AG04450 (cell line): Measurements from ENCODE around the gene TGFB1I1. TPM values are rescaled to one million over a fixed set of nuclear protein-coding genes. Genes with fewer than 3 reads are reported as not detected.

Experiments
- CTCF ChIA-PET: fragments of 300-600, 350-600 bp; formaldehyde crosslinking; extraction: SDS; loops from one replicate; lab custom pipeline; 2022; ENCODE audit warnings: antibody characterized with exemption, inconsistent platforms; lab: Charles Lee
- POLR2A ChIA-PET: fragments of 350-600 bp; formaldehyde crosslinking; extraction: SDS; loops from one replicate; lab custom pipeline; 2021; ENCODE audit warnings: antibody characterized with exemption, inconsistent platforms; lab: Yijun Ruan, JAX
- DNase-seq: peaks from one replicate; pipeline ENCODE4 v3.0.0-alpha.2; 2011; ENCODE audit warnings: low read depth, low spot score
- H3K27ac ChIP-seq: one replicate; pipeline ENCODE4 v1.5.1; 2012; ENCODE audit warnings: low read depth, low read length, control low read depth
- H3K27me3 ChIP-seq: one replicate; pipeline ENCODE4 v1.6.0; 2012; ENCODE audit warnings: low read length; ENCODE audit not compliant: control insufficient read depth, insufficient read depth
- H3K4me3 ChIP-seq: 2 replicates; pipeline ENCODE4 v1.5.1; 2011; ENCODE audit warnings: mild to moderate bottlenecking, low read depth, low read length, control low read depth
- H3K9me3 ChIP-seq: 2 replicates; pipeline ENCODE4 v1.5.1; 2012; ENCODE audit warnings: low read length; ENCODE audit not compliant: control insufficient read depth, insufficient read depth
- polyA plus RNA-seq: library from polyadenylated mRNA; depleted of rRNA; stranded (reverse); fragments of >200 nt; gene quantifications from 2 replicates; pipeline ENCODE4 v1.2.3, GENCODE V29; 2011
- TF ChIP-seq, protein P1 (sequence below): IDR thresholded peaks from 2 replicates; pipeline ENCODE4 v1.5.1; 2011; ENCODE audit warnings: low read depth, low read length, control low read depth, inconsistent platforms

TGFB1I1 gene
- polyA plus RNA-seq, 1 experiment: 42.4 TPM

DNA sequence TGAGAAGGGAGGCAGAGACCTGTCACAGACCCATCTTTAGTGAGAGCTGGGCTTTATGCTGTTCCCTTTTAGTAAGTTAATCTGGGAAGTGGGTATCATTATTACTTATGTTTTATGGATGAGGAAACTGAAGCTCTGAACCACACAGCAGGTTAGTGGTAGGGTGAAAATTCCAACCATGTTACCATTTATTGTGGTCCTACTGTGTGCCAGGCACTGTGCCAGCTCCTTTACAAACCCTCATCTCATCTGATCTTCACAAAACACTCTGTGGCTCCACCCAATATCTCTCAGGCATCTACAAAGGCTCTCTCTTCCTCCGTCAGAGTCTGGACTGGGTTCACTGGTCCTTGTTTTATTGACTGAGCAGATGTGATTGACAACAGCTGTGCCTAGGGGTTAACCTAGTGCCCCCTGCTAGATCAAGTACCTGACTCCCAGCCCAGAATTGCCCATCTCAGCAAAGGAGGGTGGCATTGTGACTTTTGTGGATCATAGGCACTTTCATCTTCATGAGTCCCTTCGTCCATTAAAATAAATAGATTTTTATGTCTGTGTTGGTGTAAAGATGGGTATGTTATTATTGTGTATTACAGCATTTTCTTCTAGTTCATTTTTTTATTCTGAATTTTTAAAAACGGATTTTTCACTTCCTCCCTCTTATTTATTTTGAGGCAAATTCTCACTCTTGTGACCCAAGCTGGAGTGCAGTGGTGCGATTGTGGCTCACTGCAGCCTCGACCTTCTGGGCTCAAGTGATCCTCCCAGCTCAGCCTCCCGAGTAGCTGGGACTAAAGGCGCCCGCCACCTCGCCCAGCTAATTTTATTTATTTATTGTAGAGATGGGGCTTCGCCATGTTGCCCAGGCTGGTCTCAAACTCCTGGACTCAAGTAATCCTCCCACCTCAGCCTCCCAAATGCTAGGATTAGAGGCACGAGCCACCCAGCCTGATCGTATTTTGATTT, 3.1 kb downstream of the TGFB1I1 start:
- TF ChIP-seq, protein P1, sequence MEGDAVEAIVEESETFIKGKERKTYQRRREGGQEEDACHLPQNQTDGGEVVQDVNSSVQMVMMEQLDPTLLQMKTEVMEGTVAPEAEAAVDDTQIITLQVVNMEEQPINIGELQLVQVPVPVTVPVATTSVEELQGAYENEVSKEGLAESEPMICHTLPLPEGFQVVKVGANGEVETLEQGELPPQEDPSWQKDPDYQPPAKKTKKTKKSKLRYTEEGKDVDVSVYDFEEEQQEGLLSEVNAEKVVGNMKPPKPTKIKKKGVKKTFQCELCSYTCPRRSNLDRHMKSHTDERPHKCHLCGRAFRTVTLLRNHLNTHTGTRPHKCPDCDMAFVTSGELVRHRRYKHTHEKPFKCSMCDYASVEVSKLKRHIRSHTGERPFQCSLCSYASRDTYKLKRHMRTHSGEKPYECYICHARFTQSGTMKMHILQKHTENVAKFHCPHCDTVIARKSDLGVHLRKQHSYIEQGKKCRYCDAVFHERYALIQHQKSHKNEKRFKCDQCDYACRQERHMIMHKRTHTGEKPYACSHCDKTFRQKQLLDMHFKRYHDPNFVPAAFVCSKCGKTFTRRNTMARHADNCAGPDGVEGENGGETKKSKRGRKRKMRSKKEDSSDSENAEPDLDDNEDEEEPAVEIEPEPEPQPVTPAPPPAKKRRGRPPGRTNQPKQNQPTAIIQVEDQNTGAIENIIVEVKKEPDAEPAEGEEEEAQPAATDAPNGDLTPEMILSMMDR: no peak
- no peak overlapping the region for H3K4me3 ChIP-seq
- H3K27ac ChIP-seq: peak overlapping the region; percentile 11
- H3K27me3 ChIP-seq: no peaks in the 10 kb centered on the region
- POLR2A ChIA-PET: no interaction called here
- DNase-seq: no peak
- CTCF ChIA-PET: interaction anchor here (0.9 to 3.2 kb wide), 2 partner anchors 14 to 31 kb away, joined by 4 to 15 read pairs; no protein-coding TSS in a partner anchor
- peaks cover 5% of the 10 kb centered on the region for H3K9me3 ChIP-seq

DNA sequence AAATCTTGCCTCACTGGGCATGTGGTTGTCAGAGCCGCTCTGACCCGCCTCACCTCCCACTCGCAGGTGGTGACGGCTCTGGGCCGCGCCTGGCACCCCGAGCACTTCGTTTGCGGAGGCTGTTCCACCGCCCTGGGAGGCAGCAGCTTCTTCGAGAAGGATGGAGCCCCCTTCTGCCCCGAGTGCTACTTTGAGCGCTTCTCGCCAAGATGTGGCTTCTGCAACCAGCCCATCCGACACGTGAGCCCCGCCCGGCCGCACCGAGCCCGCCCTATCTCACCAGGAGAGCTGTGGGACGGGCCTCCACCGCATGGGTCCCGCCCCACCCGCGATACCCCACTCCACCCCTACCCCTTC, 4.0 kb downstream of the TGFB1I1 start:
- ChIA-PET POLR2A (no interaction called here), CTCF (interaction anchor here (3.2 kb wide), 1 partner anchor 15 kb away, joined by 15 read pairs; no protein-coding TSS in a partner anchor)
- TF ChIP-seq, protein P1: no peak

GRCh38 chr16:31476303-31477219, 4.6 kb downstream of the TGFB1I1 start:
- H3K9me3 ChIP-seq: peaks cover 5% of the 10 kb centered on the region
- ChIA-PET POLR2A (interaction anchor here (1.1 kb wide), 1 partner anchor 296 kb away, joined by 3 read pairs; no protein-coding TSS in a partner anchor), CTCF (interaction anchor here (3.2 kb wide), 1 partner anchor 16 kb away, joined by 15 read pairs; no protein-coding TSS in a partner anchor)
- no peak for DNase-seq
- TF ChIP-seq, protein P1: no peak
- no peak overlapping the region for H3K4me3 ChIP-seq
- H3K27me3 ChIP-seq: no peaks in the 10 kb centered on the region
- no peak overlapping the region for H3K27ac ChIP-seq

More for the DNA sequence above, 4.0 kb downstream of the TGFB1I1 start:
- Histone ChIP-seq H3K9me3 (peaks cover 5% of the 10 kb centered on the region), H3K27ac (no peak overlapping the region), H3K4me3 (no peak overlapping the region), H3K27me3 (no peaks in the 10 kb centered on the region)
- no peak for DNase-seq

GRCh38 chr16:31477220-31478216, 5.6 kb downstream of the TGFB1I1 start:
- no peak overlapping the region for H3K27ac ChIP-seq
- TF ChIP-seq, protein P1: no peak
- POLR2A ChIA-PET: interaction anchor here (1.1 kb wide), 1 partner anchor 297 kb away, joined by 3 read pairs; no protein-coding TSS in a partner anchor
- peaks cover 5% of the 10 kb centered on the region for H3K9me3 ChIP-seq
- no peak overlapping the region for H3K4me3 ChIP-seq
- peaks cover 2% of the 10 kb centered on the region for H3K27me3 ChIP-seq
- CTCF ChIA-PET: interaction anchor here (0.7 kb wide), 1 partner anchor 664 kb away, joined by 6 read pairs; no protein-coding TSS in a partner anchor
- no peak for DNase-seq
